H1 (cell line): ENCODE measurements around the gene EMID1. TPM values are rescaled to one million over a fixed set of nuclear protein-coding genes. Genes with fewer than 3 reads are reported as not detected.

ENCODE experiments used
- CBX5 ChIP-seq: fragments of 300-800, 300-1000 bp; sonication (generic); IDR thresholded peaks from 2 replicates; pipeline ENCODE4 v1.7.1; 2016; ENCODE audit warnings: antibody characterized with exemption, low read length, low read depth
- CREB1 ChIP-seq: IDR thresholded peaks from 2 replicates; pipeline ENCODE4 v1.6.1; 2012; ENCODE audit warnings: inconsistent platforms
- CTBP2 ChIP-seq: IDR thresholded peaks from 2 replicates; pipeline ENCODE4 v1.7.0; 2011; ENCODE audit warnings: borderline replicate concordance, mild to moderate bottlenecking, moderate library complexity, mixed read lengths, low read length; ENCODE audit not compliant: insufficient read depth, insufficient read length
- PHF8 ChIP-seq: fragments of 200-600 bp; sonication (generic); conservative IDR thresholded peaks from 2 replicates; pipeline ENCODE4 v1.7.1; 2012; ENCODE audit warnings: low read depth, mild to moderate bottlenecking, inconsistent platforms, low read length, moderate library complexity
- YY1 ChIP-seq: IDR thresholded peaks from 2 replicates; pipeline ENCODE4 v1.6.1; 2011; ENCODE audit warnings: low read depth, mild to moderate bottlenecking, low read length
- polyA plus RNA-seq, 7 experiments: library from polyadenylated mRNA; depleted of rRNA in 3 of 7; stranded (reverse) in 5 of 7; unstranded in 2 of 7; fragments of >200 nt in 5 of 7; fragments of 200-250 nt in 2 of 7; gene quantifications; 1 replicate in 5 of 7; 2 replicates in 1 of 7; 4 replicates in 1 of 7; pipeline versions ENCODE4 v1.2.1 to v1.2.3, GENCODE V29; 2011 to 2013; ENCODE audit warnings: missing spikeins in 2 of 7, mixed read lengths in 2 of 7
- total RNA-seq: library from RNA; stranded (reverse); fragmentation: NEBNext Ultra II Directional; extraction: Animal tissue kit (Norgen Biotek cat#: 25700); gene quantifications from 2 replicates; pipeline ENCODE4 v1.2.1, GENCODE V29; 2021

EMID1 gene
- total and polyA plus RNA-seq, 2 of the 8 experiments (the other 6 are each of a cell fraction or from before 2014, with no cell fraction given): 3.9 to 7.4 TPM

- TF ChIP-seq YY1 (peak; percentile 95), CREB1 (peak; percentile 69), CBX5 (no peak), PHF8 (peak; percentile 82; the same call in 1 of the 2 replicates), CTBP2 (no peak)
Measured at GRCh38 chr22:29267858-29268510, 62.3 kb downstream of the EMID1 start, which contains the start of the genes EWSR1 and RHBDD3 (continued).
